Brain pericyte (primary cell): ENCODE results near the gene ATF7.

ENCODE experiments used
- DNase-seq: peaks from one replicate; pipeline ENCODE4 v3.0.0-alpha.2; 2012; ENCODE audit warnings: low read depth, low spot score

Gene ATF7

DNA sequence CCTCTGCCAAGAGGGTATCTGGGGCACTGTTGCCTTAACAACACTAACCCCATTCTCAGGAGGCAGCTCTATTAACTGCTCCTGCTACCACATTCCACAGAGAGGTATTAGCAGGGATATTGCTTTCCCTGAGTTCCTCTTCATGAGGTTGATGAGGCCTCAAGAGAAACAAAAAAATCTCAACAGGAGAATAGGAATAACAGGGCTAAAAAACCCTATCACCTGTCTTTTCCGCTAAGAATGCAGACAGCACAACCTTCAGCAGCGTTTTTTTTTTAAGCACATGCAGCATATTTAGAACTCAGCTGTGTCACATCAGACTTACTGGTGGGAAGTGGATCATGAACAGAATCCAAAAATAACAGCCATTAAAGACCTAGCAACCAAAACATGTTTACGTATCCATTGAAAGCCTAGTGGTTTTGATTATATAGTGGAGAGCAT lies 29.2 kb downstream of the ATF7 start:
- peak; percentile 61 for DNase-seq

DNA sequence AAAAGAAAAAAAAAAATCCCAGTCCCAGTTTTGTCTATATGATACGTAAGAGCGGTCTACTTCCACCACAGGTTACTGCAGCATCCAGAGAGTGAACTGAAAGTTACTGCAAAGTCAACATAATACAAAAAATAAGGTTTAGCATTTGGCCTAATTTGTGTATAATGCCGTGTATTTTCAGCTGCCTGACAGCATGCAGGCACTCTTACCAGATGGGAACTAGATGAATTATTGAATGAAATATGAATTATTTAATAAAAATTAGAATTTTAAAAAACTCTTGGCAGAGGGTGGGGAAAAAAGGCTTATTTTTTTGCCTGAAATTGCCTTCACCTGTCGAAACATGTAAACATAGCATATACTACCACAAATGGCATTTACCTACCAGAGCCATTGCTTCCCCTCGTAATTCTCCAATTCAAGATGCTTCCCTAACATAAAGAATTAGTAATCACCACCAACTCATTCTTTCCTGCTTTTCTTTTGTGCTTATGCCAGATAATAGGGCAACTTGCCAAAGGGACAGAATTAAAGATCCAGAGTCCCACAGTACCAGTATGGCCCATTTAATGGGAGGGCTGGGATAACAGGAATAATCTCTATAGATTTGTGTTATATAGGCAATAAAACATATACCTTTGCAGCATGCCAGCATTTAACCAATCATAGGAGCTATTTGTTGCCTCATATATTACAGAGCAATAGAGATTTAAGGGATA lies 31.1 kb downstream of the ATF7 start:
- no peak for DNase-seq

DNA sequence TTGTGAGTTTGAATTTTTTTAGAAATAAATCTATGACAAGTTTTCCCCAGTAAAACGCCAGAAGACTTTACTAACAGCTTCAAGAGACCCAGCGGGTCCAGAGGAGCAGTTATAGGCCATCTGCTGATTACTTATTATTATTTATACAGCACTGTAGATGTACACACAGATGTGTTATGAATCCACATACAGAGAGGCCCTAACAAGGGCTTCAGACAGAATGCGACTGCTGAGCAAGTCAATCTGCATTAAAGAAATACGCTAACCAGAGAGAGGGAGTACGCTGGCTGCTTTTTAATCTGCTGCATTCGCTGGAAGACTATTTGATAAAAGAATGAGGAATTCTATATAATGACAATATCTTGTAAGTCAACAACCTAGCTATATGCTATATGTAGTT lies 32.5 kb downstream of the ATF7 start:
- no peak for DNase-seq

DNA sequence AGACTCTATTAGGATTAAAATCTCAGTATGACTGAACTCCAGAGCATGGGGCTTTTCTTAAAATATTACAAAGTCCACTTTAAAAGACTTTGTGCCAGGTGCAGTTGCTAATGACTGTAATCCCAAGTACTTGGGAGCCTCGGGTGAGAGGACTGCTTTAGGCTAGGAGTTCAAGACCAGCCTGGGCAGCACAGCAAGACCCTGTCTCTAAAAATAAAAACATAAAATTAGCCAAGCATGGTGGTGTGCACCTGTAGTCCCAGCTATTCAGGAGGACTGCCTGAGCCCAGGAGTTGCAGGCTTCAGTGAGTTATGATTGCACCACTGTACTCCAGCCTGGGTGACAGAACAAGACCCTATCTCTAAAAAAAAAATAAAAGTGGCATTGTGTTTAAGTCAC lies 33.2 kb downstream of the ATF7 start:
- no peak for DNase-seq

DNA sequence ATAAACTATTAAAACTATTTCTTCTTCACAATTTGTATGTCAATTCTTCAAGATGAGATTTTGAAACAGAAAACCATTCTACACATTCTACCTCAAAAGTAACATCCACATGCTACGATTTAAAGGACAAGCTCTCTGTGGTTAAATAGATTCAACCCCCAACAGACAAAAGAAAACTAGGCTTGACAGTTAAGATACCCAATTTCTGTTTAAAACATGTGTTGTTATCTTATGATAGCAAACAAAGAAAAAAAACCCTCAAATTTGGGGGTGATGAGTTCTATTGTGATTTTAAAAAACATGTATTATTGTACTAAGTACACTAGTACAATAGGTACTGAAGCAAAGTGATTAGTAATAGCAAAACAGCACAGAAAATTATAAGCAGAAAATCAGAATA lies 33.8 kb downstream of the ATF7 start:
- DNase-seq: no peak

DNA sequence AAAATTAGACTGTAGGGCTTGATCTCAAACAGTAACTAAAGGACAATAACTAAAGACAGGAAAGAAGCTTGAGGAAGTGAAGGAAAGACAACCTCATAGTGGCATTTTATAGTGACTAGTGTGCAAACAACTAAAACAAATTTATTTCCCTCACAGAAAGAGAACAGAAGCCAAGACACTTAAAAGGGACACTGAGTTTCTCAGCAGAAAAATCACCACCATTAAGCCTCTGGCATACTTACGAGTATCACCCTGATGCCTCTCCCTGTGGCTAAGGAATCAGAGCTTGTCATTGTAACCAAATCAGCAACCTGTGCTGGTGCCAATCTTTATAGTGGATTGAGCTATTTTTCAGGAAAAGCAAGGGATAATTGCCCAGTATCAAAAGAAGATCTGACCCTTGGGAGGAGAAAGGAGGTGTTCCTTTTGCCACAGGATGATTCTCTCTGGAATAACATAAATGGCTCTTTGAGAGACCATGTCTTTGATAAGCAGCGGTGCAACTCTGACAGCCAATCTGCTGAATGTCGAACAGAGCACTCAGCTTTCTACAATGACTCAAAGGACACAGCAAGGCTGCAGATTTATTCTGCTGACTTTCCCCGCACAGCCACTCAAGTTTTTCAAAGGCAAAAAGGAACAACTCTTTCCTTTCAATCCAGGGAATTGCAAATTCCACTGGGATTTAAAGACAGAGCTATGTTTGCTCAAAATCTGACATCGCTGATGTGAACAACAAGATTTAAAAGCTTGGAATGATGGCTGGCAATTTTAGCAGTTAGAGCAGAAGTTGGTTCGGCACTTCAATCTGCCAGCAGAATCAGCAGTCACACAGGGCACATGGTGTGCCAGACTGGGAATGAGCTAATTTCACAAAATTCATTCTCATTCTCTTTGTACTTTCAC lies 34.6 kb downstream of the ATF7 start:
- no peak for DNase-seq

DNA sequence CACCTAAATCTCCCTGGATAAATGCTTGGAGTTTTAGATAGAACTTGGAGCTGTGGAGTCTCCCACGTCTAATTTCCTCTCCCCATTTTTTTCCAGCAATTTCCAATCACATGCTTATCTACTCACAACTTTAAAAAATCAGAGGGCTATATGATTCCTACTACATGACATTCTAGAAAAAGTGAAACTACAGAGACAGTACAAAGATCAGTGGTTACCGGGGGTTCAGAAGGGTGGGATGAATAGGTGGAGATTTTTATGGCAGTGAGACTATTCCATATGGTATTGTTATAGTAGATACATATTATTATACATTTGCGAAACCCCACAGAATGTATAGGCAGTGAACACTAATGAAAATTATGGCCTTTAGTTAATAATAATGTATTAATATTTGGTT lies 35.5 kb downstream of the ATF7 start:
- DNase-seq: no peak

DNA sequence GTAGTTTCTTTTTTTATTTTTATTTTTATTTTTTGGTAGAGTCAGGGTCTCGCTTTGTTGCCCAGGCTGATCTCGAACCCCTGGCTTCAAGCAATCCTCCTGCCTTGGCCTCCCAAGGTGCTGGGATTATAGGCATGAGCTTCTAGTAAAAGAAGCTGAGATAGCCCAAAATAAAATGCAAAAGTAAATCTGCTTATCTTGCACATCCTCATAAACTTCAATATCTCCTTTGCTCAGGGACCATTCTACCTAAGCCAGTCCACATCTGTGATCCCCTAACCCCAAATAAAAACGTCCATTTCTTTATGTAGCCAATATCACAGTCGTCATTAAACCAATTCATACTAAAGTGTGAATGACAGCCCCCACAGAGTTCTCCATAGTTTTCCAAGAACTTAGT lies 36.3 kb downstream of the ATF7 start:
- no peak for DNase-seq

DNA sequence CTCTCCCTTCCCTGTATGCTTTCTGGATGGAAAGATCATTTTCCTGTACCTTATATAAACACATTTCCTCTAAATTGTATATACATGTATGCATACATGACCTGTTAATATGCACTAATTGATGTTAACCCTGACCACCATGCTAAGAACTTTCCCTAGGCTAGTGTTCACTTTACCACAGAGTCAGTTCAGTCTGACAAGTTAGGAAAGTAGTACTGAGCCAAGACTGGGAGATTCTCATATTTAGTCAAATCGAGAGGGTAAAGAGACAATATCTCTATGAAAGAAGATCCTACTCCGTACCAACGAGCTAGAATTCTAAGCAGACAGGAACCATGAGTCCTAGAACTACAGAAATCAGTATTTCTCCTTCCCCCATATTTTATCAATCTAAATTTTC lies 36.8 kb downstream of the ATF7 start:
- no peak for DNase-seq

DNA sequence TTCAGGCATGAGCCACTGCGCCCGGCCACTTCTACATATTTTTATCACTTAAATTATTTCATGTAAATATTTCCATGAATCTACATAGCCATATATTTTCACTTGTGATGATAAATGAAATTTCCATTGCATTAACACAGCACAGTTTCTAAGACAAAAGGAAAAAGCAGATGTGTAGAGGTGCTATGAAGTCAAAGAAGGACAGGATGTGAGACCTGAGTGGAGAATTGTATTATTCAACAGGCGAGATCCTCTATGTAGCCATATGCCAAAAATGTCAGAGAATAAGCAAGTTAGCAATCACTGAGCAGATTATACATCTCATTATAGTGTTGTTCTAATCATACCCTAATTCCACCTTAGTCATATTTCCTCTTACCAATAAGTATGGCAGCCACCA lies 38.1 kb downstream of the ATF7 start:
- DNase-seq: no peak

DNA sequence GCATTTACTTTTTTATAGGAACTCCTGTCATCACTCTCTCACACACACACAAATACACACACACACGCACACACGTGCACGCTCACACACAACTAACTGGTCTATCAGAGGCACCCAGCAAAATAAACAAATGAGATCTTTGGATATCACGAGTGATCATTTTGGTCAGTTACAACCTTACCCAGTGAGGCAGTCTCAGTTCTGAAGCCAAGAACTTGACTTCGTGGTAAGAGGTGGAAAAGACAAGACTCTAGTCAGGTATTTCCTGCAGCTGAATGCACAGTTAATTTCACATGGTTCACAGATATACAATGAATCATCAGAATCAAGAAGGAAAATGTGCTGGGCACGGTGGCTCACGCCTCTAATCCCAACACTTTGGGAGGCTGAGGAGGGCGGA lies 39.4 kb downstream of the ATF7 start:
- no peak for DNase-seq

DNA sequence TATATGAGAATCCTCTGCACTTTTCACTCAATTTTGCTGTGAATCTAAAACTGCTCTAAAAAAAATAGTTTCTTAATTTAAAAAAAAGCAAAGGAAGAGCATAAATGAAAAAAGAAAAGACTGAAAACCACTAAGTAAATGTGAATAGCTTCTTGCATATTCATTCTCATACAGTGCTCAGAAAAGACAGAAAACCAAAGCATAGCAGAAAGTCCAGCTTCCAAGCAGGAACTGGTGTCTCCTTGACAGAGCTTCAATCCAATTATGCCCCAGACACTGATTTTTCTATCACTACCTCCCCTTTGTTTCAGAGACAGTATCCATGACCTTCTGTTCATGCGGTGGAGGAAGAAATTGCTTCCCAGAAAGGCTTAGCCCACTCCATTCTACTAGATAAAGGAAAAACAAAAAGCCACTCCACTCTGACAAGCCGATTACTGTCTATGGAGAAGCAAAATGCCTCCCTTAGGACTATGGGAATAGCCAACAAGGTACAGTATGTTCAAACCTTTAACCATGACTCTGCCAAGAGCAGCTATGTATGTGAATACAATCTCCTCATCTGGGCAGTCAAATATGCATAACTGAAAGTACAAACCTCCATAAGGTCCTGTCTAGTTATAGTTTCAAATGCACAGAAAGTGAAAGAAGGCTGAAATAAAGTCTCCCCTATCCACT lies 40.6 kb downstream of the ATF7 start:
- DNase-seq: no peak

DNA sequence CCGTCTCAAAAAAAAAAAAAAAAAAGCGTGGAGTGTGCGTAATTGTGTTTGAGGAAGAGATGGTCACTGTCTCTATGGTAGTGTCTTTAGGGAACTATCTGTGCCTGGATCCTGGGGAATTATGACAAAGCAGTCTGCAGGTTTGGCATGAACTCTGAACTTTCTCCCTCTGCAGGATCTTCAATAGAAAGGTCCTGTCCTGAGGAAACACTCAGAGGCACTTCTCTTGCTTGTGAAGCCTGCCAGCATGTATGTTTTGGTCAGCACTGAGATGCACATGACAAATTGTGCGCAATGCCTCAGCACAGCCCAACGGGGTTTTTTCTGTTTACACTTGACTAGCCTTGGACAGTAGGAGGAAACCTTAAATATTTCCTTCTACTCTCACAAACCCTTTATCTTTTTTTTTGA lies 46.6 kb downstream of the ATF7 start:
- no peak for DNase-seq

DNA sequence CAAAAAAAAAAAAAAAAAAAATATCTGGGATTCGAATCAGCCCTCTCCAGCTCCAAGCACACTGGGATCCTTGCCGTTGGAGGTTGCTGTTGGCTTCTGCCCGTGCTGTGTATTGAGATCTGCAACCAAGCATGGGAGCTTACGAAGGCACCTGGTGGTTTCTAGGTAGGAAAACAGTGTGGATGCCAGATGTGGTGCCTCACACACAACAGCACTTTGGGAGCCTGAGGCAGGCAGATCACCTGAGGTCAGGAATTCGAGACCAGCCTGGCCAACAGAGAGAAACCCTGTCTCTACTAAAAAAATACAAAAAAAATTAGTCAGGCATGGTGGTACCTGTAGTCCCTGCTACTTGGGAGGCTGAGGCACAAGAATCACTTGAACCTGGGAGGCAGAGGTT lies 47.4 kb downstream of the ATF7 start:
- no peak for DNase-seq

DNA sequence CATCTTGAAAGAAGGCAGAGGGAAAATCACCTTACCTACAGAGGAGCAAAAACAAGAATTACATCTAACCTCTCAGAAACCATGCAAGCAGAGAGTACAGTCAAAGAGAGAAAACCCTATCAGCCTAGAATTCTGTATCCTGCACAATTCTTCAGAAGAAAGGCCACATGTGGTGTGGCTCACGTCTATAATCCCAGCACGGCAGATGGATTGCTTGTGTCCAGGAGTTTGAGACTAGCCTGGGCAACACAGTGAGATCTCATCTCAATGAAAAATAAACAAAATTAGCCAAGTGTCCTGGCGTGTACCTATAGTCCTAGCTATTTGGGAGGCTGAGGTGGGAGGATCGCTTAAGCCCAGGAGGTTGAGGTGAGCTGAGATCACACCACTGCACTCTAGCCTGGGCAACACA lies 48.2 kb downstream of the ATF7 start:
- no peak for DNase-seq

DNA sequence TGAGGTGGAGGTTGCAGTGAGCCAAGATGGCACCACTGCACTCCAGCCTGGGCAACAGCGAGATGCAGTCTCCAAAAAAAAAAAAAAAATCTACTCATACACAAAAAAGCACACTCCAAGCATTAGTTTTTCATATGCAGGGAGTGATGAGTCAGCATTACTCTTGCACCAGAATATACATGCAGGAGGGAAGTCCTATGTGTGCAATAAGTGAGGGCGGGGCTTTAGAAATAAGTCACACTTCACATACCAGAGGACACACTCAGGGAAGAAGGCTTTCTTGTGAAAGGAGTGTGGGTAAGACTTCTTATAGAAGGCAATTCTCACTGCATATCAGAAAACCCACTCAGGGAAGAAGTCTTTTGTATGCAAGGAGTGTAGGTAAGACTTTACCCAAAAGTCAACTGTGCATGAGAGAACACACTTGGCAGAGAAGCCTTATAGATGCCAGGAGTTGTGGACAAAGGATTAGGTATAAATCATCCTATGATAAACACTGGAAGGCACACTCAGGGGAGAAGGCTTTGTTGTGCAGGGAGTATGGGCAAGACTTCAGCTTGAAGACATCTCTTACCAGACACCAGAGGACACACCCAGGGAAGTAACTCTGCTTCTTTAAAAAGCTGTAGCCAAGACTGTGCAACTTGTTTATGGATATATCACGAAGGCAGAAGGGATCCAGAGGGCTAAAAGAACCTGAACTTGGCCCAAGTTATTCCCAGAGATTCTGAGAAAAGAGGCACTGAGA lies 50.5 kb downstream of the ATF7 start:
- no peak for DNase-seq

DNA sequence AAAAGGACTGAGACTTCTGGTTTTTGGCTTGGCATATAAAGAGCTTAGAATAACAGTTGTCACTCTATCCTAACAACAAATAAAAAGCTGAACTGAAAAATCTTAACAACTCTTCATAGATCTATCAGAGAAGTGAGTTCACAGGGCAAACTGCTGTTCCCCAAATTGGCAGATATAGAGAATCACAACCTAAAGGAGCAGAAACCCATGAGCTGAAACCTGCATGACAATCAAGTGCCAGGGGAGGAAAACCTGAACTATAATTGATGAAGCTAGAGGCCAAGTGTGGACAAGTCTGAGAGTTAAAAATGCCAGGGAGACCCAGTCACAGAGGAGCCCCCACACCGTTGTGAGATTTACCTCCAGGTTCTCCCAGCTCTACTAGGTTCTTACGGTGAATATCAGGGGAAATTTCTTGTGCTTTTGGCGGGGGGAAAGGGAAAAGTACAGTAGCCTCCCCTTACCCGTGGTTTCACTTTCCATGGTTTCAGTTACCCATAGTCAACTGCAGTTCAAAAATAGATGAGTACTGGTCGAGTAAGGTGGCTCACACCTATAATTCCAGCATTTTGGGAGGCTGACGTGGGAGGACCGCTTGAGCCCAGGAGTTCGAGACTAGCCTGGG lies 53.9 kb downstream of the ATF7 start:
- no peak for DNase-seq

DNA sequence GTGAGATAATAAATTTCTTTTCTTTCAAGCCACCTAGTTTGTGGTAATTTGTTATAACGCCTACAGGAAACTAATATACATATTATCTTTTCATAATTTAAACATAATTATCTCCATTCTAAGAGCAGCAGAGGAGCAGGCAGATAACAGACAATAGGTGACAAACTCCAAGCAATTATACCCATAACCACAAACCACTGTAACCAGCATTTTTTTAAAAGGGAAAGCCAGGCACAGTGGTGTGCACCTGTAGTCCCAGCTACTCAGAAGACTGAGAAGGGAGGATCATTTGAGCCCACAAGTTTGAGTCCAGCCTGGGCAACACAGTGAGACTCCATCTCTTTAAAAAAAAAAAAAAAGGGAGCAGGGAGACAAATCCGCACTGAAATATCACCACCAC lies 54.9 kb downstream of the ATF7 start:
- no peak for DNase-seq

DNA sequence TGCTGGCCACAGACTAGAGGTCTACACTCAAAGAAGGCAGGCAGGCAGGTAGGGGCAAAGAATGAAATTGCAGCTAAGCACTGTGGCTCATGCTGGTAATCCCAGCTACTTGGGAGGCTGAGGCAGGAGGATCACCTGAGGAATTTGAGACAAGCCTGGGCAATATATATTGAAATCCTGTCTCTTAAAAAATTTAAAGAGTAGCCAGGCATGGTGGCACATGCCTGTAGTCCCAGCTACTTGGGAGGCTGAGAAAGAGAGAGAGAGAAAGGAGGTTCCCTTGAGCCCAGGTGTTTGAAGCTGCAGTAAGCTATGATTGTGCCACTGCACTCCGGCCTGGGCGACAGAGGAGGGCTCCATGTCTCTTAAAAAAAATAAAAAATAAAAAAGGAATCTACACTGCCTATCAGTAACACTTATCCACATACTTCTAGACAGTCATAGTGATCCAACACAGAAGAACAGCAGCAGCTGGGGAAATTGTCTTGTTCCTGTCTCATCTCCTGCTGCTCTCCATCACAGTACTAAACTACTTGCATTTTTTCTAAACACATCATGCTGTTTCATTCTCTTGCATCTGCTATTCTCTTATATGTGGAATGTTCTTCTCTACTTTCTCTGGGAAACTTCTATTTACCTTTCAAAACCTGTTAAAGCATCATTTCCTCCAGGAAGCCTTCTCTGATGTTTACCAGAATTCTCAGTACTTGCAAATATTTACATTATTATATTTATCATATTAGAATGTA lies 57.2 kb downstream of the ATF7 start:
- DNase-seq: no peak

DNA sequence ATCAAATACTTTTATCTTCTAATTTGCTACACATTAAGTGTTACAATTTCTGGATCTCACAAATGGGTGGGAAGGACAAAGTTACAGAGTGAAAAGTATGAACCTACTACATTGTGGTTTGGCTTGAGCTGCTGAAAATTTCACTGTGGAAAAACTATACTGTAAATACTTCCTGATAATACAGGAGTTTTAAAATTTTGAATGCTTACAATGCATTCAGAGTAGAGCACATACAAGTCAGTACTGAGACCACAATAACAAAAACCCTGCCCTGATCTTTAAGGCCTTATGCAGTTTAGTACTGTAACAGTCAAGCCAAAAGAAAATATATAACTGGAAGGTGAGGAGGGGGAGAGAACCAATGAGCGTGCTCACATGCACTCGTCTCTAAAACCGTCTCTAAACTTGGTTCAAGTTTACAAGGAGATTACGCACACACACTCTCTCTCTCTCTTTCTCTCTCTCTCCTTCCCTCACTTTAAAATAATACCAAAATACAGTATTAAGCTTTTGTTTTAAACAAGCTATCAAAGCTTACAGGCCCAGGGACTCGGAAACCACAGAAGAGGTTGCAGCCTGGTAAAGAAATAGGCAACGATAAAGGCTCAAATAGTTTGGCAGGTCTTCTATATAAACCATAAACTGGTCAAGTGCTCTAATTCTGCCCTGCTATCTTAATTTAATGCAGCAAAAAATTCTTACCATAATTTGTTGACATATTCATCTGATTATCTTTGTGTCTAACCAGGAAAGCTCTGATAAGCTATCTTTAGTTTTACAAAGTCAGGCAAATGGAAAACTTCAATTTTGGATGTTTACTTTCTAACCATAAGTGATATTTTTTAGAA lies 58.0 kb downstream of the ATF7 start:
- no peak for DNase-seq
